MCF 10A (cell line): ENCODE data around the gene GDPD3. TPM values are rescaled to one million over a fixed set of nuclear protein-coding genes. Genes with fewer than 3 reads are reported as not detected.

Experiments
- BruUV-seq: library from RNA; stranded (reverse); fragments of 400-500 nt; replicated peaks from 2 replicates; lab custom pipeline; 2021; lab: Mats Ljungman, UMichigan
- CTCF ChIA-PET: fragments of 300-600 bp; sonication (Branson Sonifier 250); formaldehyde crosslinking; extraction: SDS; loops from one replicate; lab custom pipeline; 2021; ENCODE audit warnings: antibody characterized with exemption, inconsistent platforms; lab: Yijun Ruan, JAX
- POLR2A ChIA-PET: fragments of 300-600, 350-650 bp; sonication (Branson Sonifier 250); formaldehyde crosslinking; extraction: SDS; loops from one replicate; lab custom pipeline; 2020; ENCODE audit warnings: antibody characterized with exemption, inconsistent platforms; lab: Yijun Ruan, JAX
- DNase-seq: peaks from one replicate; pipeline ENCODE4 v3.0.0-alpha.2; 2018; ENCODE audit not compliant: unreplicated experiment
- H3K27ac Mint-ChIP-seq: one replicate; pipeline ENCODE4 v1.8.0; 2022; ENCODE audit warnings: mild to moderate bottlenecking, low read depth, mixed read lengths; ENCODE audit not compliant: unreplicated experiment
- H3K27me3 Mint-ChIP-seq: one replicate; pipeline ENCODE4 v1.8.0; 2022; ENCODE audit warnings: mixed read lengths; ENCODE audit not compliant: insufficient read depth, unreplicated experiment
- H3K36me3 Mint-ChIP-seq: one replicate; pipeline ENCODE4 v1.8.0; 2022; ENCODE audit warnings: mild to moderate bottlenecking, moderate library complexity, mixed read lengths; ENCODE audit not compliant: insufficient read depth, unreplicated experiment
- H3K4me1 Mint-ChIP-seq: one replicate; pipeline ENCODE4 v1.8.0; 2022; ENCODE audit warnings: mixed read lengths; ENCODE audit not compliant: insufficient read depth, unreplicated experiment
- H3K4me3 Mint-ChIP-seq: one replicate; pipeline ENCODE4 v1.8.0; 2022; ENCODE audit warnings: mild to moderate bottlenecking, moderate library complexity, mixed read lengths; ENCODE audit not compliant: unreplicated experiment
- H3K9me3 Mint-ChIP-seq: one replicate; pipeline ENCODE4 v1.8.0; 2022; ENCODE audit warnings: mixed read lengths; ENCODE audit not compliant: unreplicated experiment
- intact Hi-C: fragments of 100-400 bp; cut with micrococcal nuclease; formaldehyde crosslinking; loops from 2 replicates; pipeline ENCODE4 v1.14.1; 2022
- total RNA-seq: library from RNA; stranded (reverse); gene quantifications from 2 replicates; pipeline ENCODE4 v1.2.3, GENCODE V29; 2022
- TF ChIP-seq, protein P1 (sequence below): fragments of 200-600 bp; IDR thresholded peaks from one replicate; pipeline ENCODE4 v1.8.0; 2022; ENCODE audit warnings: antibody characterized with exemption, mild to moderate bottlenecking; ENCODE audit not compliant: unreplicated experiment

Gene GDPD3
- total RNA-seq, 1 experiment from 2014 or later: 0.49 TPM

- no peaks in the 10 kb centered on the region for H3K36me3 Mint-ChIP-seq
- POLR2A ChIA-PET: no interaction called here
- no peaks in the 10 kb centered on the region for H3K9me3 Mint-ChIP-seq
- BruUV-seq: no TSS peak
- no peak overlapping the region for H3K27ac Mint-ChIP-seq
- no peak for DNase-seq
- H3K27me3 Mint-ChIP-seq: no peaks in the 10 kb centered on the region
- CTCF ChIA-PET: no interaction called here
- intact Hi-C loops: no loop called here
- H3K4me3 Mint-ChIP-seq: no peak overlapping the region
- H3K4me1 Mint-ChIP-seq: no peaks in the 10 kb centered on the region
- TF ChIP-seq, protein P1, sequence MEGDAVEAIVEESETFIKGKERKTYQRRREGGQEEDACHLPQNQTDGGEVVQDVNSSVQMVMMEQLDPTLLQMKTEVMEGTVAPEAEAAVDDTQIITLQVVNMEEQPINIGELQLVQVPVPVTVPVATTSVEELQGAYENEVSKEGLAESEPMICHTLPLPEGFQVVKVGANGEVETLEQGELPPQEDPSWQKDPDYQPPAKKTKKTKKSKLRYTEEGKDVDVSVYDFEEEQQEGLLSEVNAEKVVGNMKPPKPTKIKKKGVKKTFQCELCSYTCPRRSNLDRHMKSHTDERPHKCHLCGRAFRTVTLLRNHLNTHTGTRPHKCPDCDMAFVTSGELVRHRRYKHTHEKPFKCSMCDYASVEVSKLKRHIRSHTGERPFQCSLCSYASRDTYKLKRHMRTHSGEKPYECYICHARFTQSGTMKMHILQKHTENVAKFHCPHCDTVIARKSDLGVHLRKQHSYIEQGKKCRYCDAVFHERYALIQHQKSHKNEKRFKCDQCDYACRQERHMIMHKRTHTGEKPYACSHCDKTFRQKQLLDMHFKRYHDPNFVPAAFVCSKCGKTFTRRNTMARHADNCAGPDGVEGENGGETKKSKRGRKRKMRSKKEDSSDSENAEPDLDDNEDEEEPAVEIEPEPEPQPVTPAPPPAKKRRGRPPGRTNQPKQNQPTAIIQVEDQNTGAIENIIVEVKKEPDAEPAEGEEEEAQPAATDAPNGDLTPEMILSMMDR: no peak
Measured at GRCh38 chr16:30141750-30142149, 28.4 kb upstream of the GDPD3 start.

DNA sequence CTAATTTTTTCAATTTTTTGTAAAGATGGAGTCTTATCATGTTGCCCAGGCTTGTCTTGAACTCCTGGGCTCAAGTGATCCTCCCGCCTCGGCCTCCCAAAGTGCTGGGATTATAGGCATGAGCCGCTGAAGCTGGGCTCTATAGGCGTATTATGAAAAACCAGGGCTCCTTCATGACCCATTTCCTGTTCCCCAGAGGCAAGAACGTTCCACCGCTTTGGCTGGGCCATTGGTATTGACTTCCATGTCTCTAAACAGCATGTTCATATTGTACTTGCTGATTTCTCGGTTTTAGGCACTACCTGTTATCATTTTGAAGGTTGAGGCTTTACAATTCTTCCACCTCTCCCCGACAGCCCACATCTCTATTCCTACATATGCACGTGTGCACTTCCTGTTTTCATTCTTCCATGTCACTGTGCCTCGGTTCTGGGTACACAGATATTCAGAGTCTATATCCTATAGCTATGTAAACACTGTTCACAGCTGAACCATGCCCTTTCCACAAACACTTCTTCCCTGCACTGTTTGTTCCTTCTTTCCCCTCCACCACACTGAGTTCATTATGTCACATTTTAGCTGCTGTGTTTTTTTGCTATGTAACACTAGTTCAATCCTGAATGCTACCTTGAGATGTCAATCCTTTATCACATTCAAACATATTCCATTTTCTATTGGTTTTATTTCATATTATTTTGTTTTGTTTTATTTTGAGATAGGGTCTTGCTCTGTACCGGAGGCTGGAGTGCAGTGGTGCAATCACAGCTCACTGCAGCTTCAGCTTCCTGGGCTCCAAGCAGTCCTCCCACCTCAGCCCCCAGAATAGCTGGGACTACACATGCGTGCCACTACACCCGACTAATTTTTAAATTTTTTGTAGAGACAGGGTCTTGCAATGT lies 26.5 kb upstream of the GDPD3 start:
- ChIA-PET POLR2A (interaction anchor here (0.7 kb wide), 1 partner anchor 165 kb away, joined by 3 read pairs; no protein-coding TSS in a partner anchor), CTCF (interaction anchor here (0.9 kb wide), 1 partner anchor 270 kb away, joined by 3 read pairs; no protein-coding TSS in a partner anchor)
- BruUV-seq: no TSS peak
- TF ChIP-seq, protein P1: no peak
- no peak for DNase-seq
- H3K27ac Mint-ChIP-seq: no peak overlapping the region
- no peaks in the 10 kb centered on the region for H3K9me3 Mint-ChIP-seq
- H3K4me3 Mint-ChIP-seq: no peak overlapping the region
- intact Hi-C loops: no loop called here
- no peaks in the 10 kb centered on the region for H3K27me3 Mint-ChIP-seq
- H3K4me1 Mint-ChIP-seq: no peaks in the 10 kb centered on the region
- no peaks in the 10 kb centered on the region for H3K36me3 Mint-ChIP-seq

DNA sequence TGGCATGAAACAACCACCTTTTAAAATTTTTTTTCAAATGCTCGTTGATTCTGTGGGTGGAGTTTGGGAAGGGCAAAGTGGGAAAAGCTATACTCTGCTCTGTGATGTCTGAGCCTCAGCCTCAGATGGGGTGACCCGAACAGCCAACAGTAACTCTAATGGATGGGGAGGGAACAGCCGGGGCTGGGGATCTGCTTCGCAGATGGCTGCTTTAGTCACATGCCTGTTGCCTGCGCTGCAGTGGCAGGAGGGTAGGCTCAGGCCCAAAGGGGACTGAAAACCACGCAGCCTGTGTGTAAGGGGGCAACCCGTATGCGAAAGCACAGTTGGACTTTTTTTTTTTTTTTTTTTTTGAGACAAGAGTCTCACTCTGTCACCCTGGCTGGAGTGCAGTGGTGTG lies 24.6 kb upstream of the GDPD3 start:
- no peaks in the 10 kb centered on the region for H3K4me1 Mint-ChIP-seq
- no peaks in the 10 kb centered on the region for H3K36me3 Mint-ChIP-seq
- intact Hi-C loops: no loop called here
- POLR2A ChIA-PET: no interaction called here
- CTCF ChIA-PET: interaction anchor here (0.7 kb wide), 1 partner anchor 34 kb away, joined by 5 read pairs; no protein-coding TSS in a partner anchor
- no peaks in the 10 kb centered on the region for H3K9me3 Mint-ChIP-seq
- no peak overlapping the region for H3K4me3 Mint-ChIP-seq
- H3K27me3 Mint-ChIP-seq: no peaks in the 10 kb centered on the region
- BruUV-seq: no TSS peak
- no peak for DNase-seq
- TF ChIP-seq, protein P1: no peak
- no peak overlapping the region for H3K27ac Mint-ChIP-seq

DNA sequence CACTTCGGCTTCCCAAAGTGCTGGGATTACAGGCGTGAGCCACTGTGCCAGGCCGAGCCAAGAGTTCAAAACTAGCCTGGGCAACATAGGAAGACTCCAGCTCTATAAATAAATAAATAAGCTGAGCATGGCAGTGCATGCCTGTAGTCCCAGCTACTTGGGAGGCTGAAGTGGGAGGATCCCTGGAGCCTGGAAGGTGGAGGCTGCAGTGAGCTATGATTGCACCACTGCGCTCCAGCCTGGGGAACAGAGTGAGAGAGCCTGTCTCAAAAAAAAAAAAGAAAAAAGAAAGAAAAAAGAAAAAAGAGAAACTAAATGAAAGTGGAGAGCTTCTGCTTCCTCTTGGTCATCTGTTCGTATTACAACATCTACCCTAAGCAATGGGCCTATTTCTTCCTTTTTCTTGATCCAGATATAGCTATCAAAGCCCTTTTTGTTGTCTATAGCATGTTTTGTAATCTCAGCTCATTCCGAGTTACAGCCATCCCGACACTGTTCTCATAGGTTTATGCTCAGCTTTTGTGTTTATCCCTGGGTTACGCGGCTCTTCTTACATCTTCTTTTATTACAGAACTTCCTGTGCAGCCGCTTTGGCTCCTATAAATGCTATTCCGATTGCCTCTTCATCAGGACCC lies 23.8 kb upstream of the GDPD3 start:
- DNase-seq: no peak
- Mint-ChIP-seq H3K27me3 (no peaks in the 10 kb centered on the region), H3K9me3 (no peaks in the 10 kb centered on the region), H3K27ac (peak overlapping the region; percentile 25), H3K4me1 (no peaks in the 10 kb centered on the region), H3K4me3 (no peak overlapping the region), H3K36me3 (no peaks in the 10 kb centered on the region)
- BruUV-seq: no TSS peak
- CTCF ChIA-PET: interaction anchor here (0.7 kb wide), 1 partner anchor 35 kb away, joined by 5 read pairs; no protein-coding TSS in a partner anchor
- TF ChIP-seq, protein P1: no peak
- intact Hi-C loops: no loop called here
- POLR2A ChIA-PET: no interaction called here
